ENCODE results near the gene UMOD.
"Not testable (repeated sequence)": the region's sequence is repeated elsewhere in the genome, so short reads cannot be mapped to it uniquely, and the experiment has no call there.

Gene UMOD

DNA sequence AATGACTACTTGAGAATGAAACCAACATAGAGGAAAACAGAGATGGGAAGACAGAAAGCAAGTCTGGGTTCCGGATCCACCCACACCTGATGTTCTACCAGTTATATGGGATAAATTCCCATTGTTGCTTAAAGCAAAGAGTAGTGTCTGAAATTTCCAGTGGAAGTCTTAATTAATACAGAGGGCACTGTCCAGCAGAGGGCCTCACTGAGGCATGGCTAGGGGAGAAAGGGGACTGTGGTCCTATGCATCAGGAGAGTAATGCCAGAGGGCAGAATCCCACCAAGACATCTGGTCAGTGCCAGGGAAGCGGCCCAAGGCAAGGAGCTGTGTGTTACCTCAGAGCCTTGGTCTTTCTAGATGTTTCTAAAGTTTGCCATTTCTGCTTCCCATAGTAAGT, 7.5 kb upstream of the UMOD start:
- DNase-seq = no peak

DNA sequence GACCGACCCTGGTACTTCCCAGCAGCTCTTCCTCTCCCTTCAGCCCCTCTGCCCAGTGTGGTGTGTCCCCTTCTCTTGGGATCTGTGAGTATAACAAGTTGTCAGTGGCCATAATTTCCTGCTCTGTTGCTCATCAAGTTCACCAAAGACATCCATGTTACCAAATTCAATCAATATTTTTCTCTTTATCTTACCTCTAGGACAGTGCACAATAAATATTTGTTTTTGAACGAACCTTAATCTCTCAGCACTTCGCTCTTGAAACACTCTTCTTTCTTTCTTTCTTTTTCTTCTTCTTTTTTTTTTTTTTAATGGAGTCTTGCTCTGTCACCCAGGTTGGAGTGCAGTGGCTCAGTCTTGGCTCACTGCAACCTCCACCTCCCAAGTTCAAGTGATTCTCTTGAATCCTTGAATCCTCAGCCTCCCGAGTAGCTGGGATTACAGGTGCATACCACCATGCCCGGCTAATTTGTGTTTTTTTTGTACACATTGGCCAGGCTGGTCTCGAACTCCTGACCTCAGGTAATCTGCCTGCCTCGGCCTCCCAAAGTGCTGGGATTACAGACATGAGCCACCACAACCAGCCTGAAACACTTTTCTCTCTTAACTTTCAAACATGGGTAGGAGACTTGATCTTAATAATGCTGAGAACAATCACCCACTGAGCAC, 2.7 kb upstream of the UMOD start:
- no peak for DNase-seq

DNA sequence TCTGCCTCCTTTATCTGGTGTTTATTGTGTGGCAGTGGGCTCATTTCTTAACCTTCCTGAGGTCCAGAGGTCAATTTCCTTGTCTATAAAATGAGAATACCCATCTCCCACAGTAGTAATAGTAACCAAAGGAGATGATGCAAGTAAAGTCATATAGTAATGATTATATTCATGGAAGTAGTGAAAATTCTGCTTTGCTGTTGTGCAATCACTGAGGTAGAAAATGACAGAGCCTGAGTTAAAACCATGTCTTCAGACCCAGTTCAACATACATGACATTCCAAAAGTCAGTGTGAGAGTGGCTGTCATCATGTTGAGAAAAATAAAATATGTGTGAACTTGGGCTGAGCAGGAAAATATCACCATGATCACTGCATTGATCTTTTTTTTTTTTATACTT, 864 bp upstream of the UMOD start:
- DNase-seq = no peak

DNA sequence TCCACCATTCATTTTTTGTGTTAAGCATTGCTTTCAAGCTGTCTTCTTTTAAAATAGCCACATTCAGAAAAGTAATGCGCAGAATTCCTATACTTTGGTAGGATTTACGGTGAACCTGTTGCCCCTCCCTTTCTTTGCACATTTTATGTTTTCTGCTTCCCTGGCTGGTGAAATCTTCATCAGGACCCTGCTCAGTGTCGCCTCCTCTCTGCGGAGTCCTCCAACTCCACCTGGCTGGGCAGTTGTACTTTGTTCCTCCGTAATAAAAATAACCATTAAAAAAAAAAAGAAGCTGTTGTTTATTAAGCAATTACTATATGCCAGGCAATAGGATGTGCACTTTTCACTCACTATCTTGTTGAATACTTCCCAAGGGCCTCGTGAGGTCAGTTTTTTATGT, 2.9 kb downstream of the UMOD start:
- DNase-seq = no peak

DNA sequence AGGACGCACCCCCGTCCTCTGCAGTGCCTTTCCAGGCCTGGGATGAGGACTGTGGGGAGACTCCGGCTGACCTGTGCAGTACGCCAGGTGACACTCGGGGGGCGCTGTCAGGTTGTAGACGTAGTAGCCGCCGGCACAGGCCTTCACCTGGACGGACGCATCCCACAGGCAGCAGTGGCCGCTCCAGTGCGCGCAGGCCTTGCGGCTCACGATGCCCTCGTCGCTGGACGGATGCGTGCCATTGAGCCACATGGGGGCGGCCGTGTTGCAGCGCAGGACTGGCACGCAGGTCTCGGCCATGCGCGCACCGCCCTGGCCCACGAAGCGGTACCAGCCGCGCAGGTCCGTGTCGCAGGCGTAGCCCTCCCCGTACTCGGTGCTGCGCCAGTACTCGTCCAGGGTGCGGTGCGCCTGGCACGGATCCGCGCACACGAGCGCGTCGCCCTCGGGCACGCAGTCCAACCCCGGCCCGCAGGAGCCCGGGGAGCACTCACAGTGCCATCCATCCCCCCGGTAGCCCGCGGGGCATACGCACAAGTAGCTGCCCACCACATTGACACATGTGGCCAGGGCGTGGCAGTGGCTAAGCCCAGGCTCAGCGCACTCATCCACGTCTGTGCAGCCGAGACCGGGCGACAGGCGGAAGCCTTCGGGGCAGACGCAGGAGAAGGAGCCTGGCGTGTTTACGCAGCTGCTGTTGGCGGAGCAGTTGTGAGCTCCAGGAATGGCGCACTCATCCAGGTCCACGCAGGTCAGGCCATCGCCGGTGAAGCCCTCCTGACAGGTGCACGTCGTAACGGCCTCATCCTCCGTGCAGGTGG, 3.9 kb downstream of the UMOD start:
- DNase-seq = no peak

DNA sequence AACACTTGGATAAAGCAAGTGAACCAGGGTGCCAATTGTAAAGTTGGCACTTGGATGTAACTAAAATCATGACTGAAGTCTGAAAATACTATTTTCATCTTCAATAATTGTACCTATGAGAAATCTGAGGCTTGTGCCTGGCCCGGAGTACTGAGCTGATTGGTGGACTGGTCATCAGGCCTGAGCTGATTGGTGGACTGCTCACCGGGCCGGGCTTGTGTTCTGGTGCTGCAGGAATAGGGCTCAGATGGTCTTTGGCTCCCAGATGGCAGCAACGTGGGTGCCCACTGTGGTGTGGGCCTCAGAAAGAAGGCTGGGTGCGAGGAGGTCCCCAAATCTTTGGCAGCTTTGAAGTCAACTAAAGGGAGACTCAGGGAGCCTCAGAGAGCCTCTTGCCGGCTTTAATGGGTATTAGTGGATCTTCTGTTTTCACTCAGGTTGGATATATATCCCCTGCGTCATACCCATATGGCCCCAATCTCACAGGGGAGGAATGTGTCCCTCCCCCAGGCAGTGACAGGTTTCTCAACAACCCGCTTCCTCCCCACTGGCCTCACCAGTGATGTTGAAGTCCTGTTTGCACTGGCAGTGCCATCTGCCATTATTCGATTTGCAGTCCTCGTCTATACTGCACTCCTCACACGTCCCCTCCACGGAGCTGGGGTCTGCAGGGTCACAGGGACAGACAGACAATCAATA, 4.7 kb downstream of the UMOD start:
- no peak for DNase-seq

DNA sequence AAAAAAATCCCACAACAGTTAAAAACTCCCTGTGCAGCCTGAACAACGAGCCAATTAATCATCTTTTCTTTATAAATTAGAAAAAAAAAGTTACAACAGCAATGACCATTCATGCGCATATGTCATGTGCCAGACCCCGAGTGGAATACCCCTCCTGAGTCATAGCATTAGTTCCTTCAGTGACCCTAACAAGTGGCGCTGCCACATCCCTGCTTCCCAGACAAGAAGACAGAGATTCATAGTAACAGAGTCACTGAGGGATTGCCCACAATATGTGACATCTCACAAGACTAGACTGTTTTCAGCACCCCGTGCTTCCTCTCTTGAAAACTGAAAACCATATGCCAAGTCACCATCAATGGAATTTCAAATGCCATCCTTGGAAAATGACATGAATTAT, 7.9 kb downstream of the UMOD start:
- no peak for DNase-seq

DNA sequence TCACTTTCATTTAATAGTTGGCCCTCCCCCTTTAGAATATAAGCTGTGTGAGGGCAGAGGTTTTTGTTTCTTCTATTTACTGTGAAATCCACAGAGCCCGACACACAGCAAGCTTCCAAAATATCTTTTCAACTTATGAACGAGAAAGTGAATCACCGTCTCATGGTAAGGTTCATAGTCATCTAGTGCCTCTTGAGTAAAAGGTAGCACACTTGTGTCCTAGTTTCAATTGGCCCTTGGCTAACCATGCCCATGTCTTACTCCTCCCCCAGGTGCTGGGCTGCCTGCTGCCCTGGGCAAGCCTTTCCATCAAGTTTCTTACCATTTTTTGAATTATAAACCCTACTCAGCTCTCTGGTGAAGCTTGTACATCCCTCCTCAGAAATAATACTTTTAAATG, 12.8 kb downstream of the UMOD start:
- no peak for DNase-seq

DNA sequence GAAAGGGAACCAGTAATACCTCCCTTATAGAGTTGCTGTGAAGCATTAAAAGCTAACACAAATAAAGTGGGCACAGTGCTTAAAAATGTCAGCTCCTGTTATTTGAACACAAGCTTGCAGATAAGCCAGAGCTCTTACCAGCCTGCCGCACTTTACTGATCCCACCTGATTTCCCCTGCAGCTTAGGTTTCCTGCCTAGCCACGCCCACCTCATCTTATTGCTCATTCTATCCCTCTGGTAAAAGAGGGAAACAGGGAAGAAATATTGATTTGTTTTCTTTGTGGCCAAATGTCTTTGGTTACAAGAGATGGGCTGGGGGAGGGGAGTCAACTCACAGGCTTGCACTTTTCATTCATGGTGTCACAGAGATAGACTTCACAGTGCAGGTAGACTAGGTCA, 15.6 kb downstream of the UMOD start:
- DNase-seq = no peak

DNA sequence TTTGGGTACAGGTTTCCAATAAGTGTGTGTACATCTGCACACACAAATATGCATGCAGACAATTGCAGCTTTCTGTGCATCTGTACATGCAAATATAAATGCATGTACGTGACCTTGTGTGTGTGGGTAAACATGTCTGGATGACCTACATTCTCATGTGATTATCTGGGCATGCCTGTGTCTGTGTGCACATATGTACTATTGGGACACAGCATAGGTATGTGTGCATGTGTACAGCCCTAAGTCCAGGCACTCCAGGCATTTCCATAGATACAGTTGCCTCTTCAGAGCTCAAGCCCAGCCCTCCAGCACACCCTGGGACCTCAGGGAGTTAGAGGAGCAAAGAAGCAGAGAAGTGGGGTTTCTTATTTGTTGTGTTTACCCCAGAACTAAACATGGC, 18.1 kb downstream of the UMOD start:
- DNase-seq = no peak

DNA sequence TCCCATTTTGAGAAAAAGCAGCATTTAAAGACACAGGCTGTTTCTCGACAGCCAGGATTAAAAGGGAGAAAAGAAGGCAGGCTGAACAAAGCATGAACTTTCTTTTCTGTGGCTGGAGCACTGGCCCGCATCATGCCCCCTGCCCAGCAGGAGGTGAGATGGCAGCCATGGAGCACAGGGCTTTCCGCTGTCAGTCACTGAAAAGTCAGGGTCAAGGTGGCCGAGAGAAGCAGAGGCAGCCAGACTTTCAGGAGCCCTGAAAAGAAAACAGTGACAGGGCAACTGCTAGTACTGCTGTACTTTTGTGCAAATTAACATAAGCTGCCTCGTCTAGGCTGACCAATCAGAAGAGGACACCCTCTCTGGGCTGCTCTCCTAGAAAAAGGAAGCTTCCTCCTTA, 19.4 kb downstream of the UMOD start:
- no peak for DNase-seq

DNA sequence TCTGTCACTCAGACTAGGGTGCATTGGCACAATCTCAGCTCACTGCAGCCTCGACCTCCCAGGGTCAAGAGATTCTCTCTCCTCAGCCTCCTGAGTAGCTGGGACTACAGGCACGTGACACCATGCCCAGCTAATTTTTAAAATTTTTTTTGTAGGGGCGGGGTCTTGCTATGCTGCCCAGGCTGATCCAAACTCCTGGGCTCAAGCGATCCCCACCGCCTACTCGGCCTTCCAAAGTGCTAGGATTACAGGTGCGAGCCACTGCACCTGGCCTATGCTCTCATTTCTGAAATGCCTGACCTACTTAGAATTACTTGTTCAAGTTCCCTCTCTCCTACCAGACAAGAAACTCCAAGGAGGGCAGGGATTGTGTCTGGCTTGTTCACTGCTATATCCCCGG, 20.1 kb downstream of the UMOD start:
- DNase-seq = no peak

DNA sequence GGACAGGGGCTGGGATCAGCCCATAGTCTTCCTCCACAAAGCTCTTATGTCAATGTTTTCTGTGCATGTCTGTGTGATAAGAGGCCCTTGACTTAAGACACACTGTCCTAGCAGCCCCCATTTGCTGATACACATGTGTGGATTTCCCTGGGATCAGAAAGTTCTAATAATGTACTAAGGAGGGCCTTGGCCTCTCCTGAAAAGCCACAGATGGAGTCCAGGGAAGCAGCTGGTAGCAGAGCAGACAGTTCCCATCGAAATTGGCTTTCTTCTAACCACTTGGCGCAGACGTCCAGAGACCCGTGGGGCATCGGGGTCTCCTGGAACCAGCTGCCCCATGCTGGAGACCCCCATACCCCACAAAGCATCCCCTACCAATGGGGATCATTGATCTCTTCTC, 20.9 kb downstream of the UMOD start:
- DNase-seq = no peak

DNA sequence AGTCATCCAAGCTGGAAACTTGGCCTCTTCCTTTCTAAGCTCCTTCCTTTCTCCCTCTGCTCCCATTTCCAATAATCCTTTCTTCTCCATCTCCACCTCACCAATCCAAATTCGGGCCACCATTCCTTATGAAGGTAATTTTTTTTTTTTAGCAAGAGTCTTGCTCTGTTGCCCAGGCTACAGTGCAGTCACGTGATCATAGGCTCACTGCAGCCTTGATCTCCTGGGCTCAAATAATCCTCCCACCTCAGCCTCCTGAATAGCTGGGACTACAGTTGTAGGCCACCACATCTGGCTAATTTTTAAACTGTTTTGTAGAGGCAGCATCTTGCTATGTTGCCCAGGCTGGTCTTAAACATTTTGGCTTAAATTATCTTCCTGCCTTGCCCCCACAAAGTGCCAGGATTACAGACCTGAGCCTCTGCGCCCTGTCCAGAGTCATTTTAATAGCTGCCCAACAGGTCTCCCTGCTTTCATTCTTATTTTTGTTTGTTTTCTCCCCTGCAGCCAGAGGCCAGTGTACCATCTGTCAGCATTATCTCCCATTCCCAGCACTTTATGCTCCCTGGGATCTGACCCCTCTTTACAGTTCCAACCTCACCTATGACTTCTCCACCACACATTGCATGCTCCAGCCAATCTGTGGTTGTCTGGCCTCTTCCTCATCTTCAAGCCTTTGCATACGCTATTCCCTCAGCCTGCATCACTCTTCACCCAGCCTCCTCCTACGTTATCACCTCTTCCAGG, 22.9 kb downstream of the UMOD start:
- no peak for DNase-seq

DNA sequence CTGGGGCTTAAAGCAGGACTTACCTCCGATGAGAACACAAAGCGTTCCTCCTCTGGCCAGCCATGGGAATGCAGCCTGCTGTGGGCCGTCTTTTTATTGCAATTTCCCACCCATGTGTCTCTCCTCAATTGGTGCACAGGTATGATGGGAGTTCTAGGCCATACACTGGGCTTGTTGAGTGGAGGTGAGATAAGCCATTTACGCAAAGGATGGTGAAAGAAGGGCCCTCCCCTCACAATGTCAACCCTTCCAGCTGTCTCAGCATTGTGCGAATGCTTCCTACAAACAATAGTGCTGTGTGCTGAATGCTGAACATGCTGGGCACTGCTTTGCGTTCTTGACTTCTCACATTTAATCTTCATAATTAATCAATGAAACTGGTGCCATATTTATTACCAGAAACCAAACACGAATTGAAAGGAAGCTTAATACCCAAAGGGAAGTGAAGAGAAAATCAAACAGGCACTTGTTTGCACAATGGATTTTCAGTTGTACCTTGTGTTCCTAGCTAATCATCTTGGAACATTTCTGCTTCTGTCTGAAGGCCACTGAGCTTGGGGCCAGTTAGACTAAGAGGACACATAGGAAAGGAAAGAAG, 25.0 kb downstream of the UMOD start, which contains the start of gene GP2:
TSS of gene GP2 (minus strand) at position 70 of the 598 bp plus-strand sequence. CDS start 1,082 bp downstream, outside the sequence.
- DNase-seq = no peak

DNA sequence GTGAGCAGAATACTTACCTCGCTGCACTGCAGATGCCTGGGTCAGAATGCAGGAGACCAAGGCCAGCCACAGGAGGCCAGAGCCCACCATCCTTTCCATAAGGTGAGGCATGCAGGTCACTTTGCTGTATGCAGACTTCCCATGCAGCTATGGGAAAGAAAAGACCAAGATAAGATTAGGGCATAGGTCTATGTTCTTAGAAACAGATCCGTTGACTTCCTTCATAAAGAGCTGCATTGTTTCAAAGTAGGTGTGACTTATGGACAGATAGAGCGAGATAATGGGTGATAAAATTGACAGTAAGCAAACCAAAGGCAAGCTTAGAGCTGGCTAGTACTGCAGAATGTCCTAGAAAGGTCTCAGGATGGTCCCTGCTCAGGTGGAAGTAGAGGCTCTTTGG, 26.2 kb downstream of the UMOD start:
- no peak for DNase-seq

DNA sequence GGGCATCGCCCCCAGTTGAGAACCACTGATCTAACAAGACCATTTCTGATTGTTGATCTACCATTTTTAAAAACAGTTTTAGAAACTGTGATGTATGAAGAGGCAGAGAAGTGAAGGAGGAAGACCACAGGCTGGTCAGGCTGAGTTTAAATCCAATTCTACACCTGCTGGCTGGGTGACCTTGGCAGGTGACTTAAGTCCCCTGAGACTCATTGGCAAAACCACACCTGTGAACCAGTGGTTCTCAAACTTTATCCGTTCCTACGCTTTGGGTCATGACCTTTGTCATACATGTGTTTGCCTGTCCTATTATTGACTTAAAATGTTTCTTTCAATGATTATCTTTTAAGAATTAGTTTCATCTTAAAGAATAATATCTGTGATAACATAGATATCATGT, 27.5 kb downstream of the UMOD start:
- DNase-seq = no peak

DNA sequence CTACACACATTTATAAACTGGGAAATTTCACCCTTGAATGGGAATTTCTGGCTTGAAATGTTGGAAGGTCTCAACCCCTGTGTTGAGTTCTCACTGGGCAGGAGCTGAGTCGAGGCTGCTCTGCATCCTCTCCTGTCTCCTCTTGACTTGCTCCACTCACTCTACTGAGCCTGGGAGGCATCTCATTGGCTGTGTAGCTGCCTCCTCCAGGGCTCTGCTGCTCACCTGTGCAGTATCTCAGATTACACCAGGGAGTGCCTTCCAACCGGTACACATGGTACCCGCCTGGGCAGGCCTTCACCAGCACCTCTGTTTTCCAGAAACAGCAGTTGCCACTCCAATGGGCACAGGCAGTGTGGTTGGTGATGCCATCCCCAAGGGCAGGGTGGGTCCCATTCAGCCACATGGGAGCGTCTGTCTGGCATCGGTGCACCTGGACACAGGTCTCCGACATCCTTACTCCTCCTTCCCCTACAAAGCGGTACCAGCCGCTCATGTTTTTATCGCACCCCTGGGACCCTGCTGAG, 28.9 kb downstream of the UMOD start:
- DNase-seq = no peak

DNA sequence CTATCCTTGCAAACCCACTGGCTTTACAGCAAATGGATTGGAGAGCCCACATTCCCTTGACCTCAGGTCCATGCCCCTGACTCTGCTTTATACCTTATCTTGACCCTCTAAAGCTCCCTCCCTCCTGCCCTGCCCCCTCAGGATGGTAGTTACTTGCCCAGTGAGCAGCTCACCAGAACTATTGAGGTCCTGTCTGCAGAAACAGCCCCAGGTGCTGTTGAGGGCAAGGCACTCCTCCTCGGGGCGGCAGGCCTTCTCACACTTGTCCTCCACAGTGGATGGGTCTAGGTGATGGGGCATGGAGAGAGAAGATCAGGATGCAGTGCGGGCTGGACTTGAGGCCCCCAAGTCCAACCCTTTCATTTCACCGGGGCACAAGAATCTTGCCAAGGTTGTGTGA, 29.8 kb downstream of the UMOD start:
- no peak for DNase-seq

DNA sequence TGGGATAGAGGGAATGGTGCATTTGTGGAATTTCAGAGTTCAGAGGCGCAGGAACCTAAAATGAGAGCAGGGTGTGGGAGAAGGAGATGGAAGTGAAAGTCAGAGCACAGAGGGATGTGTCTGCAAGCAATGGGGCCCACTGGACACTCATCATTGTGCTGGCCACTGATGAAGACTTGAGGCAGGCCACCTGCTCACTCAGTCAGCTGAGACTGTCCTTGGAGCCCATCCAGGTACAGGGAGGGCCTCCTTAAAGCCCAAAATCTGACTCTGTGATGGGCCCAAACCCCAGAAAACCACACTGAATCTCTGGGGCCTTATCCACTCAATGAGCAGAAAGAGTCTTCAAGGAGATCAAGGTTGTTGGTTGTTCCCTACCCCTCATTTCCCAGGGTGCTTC, 30.8 kb downstream of the UMOD start:
- DNase-seq = no peak

DNA sequence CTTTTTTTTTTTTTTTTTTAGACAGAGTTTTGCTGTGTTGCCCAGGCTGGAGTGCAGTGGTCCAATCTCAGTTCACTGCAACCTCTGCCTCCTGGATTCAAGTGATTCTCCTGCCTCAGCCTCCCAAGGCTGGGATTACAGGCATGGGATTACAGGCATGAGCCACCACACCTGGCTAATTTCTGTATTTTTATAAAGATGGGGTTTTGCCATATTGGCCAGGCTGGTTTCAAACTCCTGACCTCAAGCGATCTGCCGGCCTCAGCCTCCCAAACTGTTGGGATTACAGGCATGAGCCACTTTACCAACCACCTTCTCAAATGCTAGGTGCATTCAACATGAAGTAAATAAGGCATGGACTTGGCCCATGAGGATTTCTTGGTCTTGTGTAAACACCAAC, 31.5 kb downstream of the UMOD start:
- not testable (repeated sequence) for DNase-seq

DNA sequence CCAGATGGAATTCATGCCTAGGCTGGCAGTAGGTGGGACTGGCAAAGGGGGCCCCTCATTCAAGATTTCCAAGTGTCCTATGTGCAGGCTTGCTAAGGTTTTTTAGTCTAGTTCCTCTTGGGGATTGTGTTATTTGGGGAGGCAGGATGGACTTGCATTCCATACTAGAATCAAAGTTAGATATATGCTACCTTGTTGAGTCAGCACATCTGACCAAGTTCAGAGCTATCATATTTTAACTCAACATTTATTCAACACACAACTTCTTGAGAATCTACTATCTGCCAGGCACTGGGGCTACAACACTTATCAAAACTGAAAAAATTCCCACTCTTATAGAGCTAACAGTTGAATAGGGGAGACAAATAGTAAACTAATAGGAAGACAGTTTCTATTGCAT, 31.9 kb downstream of the UMOD start:
- no peak for DNase-seq

DNA sequence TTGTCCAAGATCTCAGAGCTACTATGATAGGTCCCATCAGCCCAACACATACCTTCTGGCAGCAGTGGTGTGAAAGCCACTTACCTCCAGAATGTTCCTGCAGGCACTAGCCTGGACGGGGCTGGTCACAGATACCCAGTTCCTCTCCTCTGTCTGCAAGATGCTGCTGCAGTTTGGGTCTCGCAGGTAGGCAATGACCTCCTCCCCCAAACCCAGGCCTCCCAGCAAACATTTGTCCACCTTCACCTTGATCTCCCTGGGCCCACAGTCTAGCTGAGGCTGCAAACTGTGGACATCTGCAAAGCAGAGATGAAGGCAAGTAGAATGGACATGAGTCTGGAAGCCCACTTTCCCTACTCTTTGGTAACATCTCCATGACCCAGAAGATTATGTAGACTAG, 32.3 kb downstream of the UMOD start:
- no peak for DNase-seq
